H9 (cell line): ENCODE measurements around the gene JMJD7. TPM values are rescaled to one million over a fixed set of nuclear protein-coding genes. Genes with fewer than 3 reads are reported as not detected.
A peak's percentile ranks its signal among the peaks of the same experiment; 100 is the strongest.

Experiments
- DNase-seq: peaks from one replicate; pipeline ENCODE4 v3.0.0-alpha.2; 2017
- H2AFZ ChIP-seq: one replicate; pipeline ENCODE4 v1.6.1; 2013; ENCODE audit warnings: mild to moderate bottlenecking, low read length, control low read depth, moderate library complexity
- H2AK5ac ChIP-seq: 2 replicates; pipeline ENCODE4 v1.6.1; 2013; ENCODE audit warnings: low read length, control low read depth, mixed read lengths; ENCODE audit not compliant: insufficient read length
- H2BK120ac ChIP-seq: one replicate; pipeline ENCODE4 v1.6.1; 2013; ENCODE audit warnings: low read depth, mild to moderate bottlenecking, low read length, control low read depth, inconsistent platforms; ENCODE audit not compliant: poor library complexity, severe bottlenecking
- H2BK12ac ChIP-seq: 2 replicates; pipeline ENCODE4 v1.6.1; 2013; ENCODE audit warnings: low read length, control low read depth, mixed read lengths, low read depth; ENCODE audit not compliant: insufficient read length
- H2BK15ac ChIP-seq: 2 replicates; pipeline ENCODE4 v1.6.1; 2013; ENCODE audit warnings: low read depth, low read length, control low read depth
- H2BK20ac ChIP-seq: one replicate; pipeline ENCODE4 v1.6.1; 2013; ENCODE audit warnings: low read depth, mild to moderate bottlenecking, low read length, control low read depth, inconsistent platforms; ENCODE audit not compliant: poor library complexity, severe bottlenecking
- H2BK5ac ChIP-seq: 2 replicates; pipeline ENCODE4 v1.6.1; 2013; ENCODE audit warnings: low read length, control low read depth, mixed read lengths; ENCODE audit not compliant: insufficient read length
- H3K14ac ChIP-seq: 2 replicates; pipeline ENCODE4 v1.6.1; 2013; ENCODE audit warnings: low read length, control low read depth; ENCODE audit not compliant: insufficient read depth
- H3K18ac ChIP-seq: 2 replicates; pipeline ENCODE4 v1.6.1; 2013; ENCODE audit warnings: low read depth, mild to moderate bottlenecking, mixed read lengths, low read length, control low read depth; ENCODE audit not compliant: insufficient read length
- H3K23ac ChIP-seq: 2 replicates; pipeline ENCODE4 v1.6.1; 2013; ENCODE audit warnings: low read length, control low read depth, mixed read lengths, low read depth; ENCODE audit not compliant: insufficient read length
- H3K23me2 ChIP-seq: 2 replicates; pipeline ENCODE4 v1.6.1; 2013; ENCODE audit warnings: low read depth, mild to moderate bottlenecking, mixed read lengths, low read length, control low read depth; ENCODE audit not compliant: insufficient read length, poor library complexity, severe bottlenecking
- H3K27ac ChIP-seq: 2 replicates; pipeline ENCODE4 v1.5.1; 2013; ENCODE audit warnings: low read length, control low read depth, mixed read lengths, low read depth; ENCODE audit not compliant: insufficient read length
- H3K27me3 ChIP-seq: 2 replicates; pipeline ENCODE4 v1.6.1; 2013; ENCODE audit warnings: low read length, control low read depth, inconsistent platforms; ENCODE audit not compliant: insufficient read depth
- H3K4ac ChIP-seq: 2 replicates; pipeline ENCODE4 v1.6.1; 2013; ENCODE audit warnings: low read depth, mild to moderate bottlenecking, control low read depth, inconsistent platforms, low read length, moderate library complexity
- H3K4me1 ChIP-seq: 2 replicates; pipeline ENCODE4 v1.6.1; 2013; ENCODE audit warnings: low read length, control low read depth, inconsistent platforms; ENCODE audit not compliant: insufficient read depth
- H3K4me2 ChIP-seq: 2 replicates; pipeline ENCODE4 v1.6.1; 2013; ENCODE audit warnings: low read length, control low read depth, mixed read lengths; ENCODE audit not compliant: insufficient read length, insufficient read depth
- H3K56ac ChIP-seq: 2 replicates; pipeline ENCODE4 v1.6.1; 2013; ENCODE audit warnings: low read depth, mild to moderate bottlenecking, mixed read lengths, low read length, control low read depth; ENCODE audit not compliant: insufficient read length
- H3K79me1 ChIP-seq: 2 replicates; pipeline ENCODE4 v1.6.1; 2013; ENCODE audit warnings: low read depth, mild to moderate bottlenecking, moderate library complexity, low read length, control low read depth, inconsistent platforms; ENCODE audit not compliant: insufficient read depth, poor library complexity, severe bottlenecking
- H3K79me2 ChIP-seq: 2 replicates; pipeline ENCODE4 v1.6.1; 2013; ENCODE audit warnings: low read length, control low read depth, inconsistent platforms; ENCODE audit not compliant: insufficient read depth
- H3K9ac ChIP-seq: 2 replicates; pipeline ENCODE4 v1.6.1; 2013; ENCODE audit warnings: low read length, control low read depth, mixed read lengths; ENCODE audit not compliant: insufficient read length; ENCODE audit errors: extremely low read depth
- H3K9me3 ChIP-seq: one replicate; pipeline ENCODE4 v1.6.1; 2013; ENCODE audit warnings: low read depth, low read length, inconsistent platforms; ENCODE audit not compliant: control insufficient read depth
- H3T11ph ChIP-seq: one replicate; pipeline ENCODE4 v1.6.1; 2013; ENCODE audit warnings: mild to moderate bottlenecking, low read length, control low read depth, inconsistent platforms
- H4K20me1 ChIP-seq: one replicate; pipeline ENCODE4 v1.6.1; 2013; ENCODE audit not compliant: control insufficient read depth, insufficient read length, insufficient read depth
- H4K5ac ChIP-seq: 2 replicates; pipeline ENCODE4 v1.6.1; 2013; ENCODE audit warnings: low read depth, mild to moderate bottlenecking, mixed read lengths, low read length, control low read depth; ENCODE audit not compliant: insufficient read length
- H4K8ac ChIP-seq: replicated peaks from 2 replicates; pipeline ENCODE4 v1.6.1; 2013; ENCODE audit warnings: low read length, control low read depth, mixed read lengths, low read depth; ENCODE audit not compliant: insufficient read length
- H4K91ac ChIP-seq: 2 replicates; pipeline ENCODE4 v1.6.1; 2013; ENCODE audit warnings: low read depth, mild to moderate bottlenecking, moderate library complexity, mixed read lengths, low read length, control low read depth; ENCODE audit not compliant: insufficient read length
- H3K27ac Mint-ChIP-seq, 3 experiments: 2 replicates in 2 of 3; 3 replicates in 1 of 3; pipeline ENCODE4 v1.8.0; 2020 to 2021; ENCODE audit warnings: mixed read lengths in 3 of 3, mild to moderate bottlenecking in 1 of 3, moderate library complexity in 1 of 3
- H3K27me3 Mint-ChIP-seq: 2 replicates; pipeline ENCODE4 v1.8.0; 2021; ENCODE audit warnings: low read depth, mild to moderate bottlenecking, moderate library complexity, mixed read lengths
- H3K36me3 Mint-ChIP-seq, 3 experiments: 2 replicates in 2 of 3; 3 replicates in 1 of 3; pipeline ENCODE4 v1.8.0; 2020 to 2021; ENCODE audit warnings: low read depth in 3 of 3, mixed read lengths in 3 of 3; ENCODE audit not compliant: insufficient read depth in 1 of 3
- H3K4me1 Mint-ChIP-seq, 2 experiments: 2 replicates each; pipeline ENCODE4 v1.8.0; 2020; ENCODE audit warnings: mixed read lengths in 2 of 2
- H3K4me3 Mint-ChIP-seq, 2 experiments: 2 replicates in 1 of 2; 3 replicates in 1 of 2; pipeline ENCODE4 v1.8.0; 2020 to 2021; ENCODE audit warnings: mild to moderate bottlenecking in 2 of 2, mixed read lengths in 2 of 2, moderate library complexity in 1 of 2
- H3K9me3 Mint-ChIP-seq, 2 experiments: 2 replicates in 1 of 2; 3 replicates in 1 of 2; pipeline ENCODE4 v1.8.0; 2020; ENCODE audit warnings: mild to moderate bottlenecking in 2 of 2, mixed read lengths in 2 of 2, moderate library complexity in 1 of 2
- WGBS: extraction: QIAGEN DNeasy Blood & Tissue Kit; methylation state at CpG from one replicate; pipeline ENCODE4 v1.1.7; 2013; ENCODE audit warnings: missing lambda C conversion rate, low lambda C conversion rate, mixed read lengths; ENCODE audit not compliant: insufficient read length; ENCODE audit errors: extremely low coverage; 5-methylcytosine and 5-hydroxymethylcytosine counted together
- total RNA-seq: library from RNA; stranded (reverse); gene quantifications from 2 replicates; pipeline ENCODE4 v1.2.1, GENCODE V29; 2021
- TF ChIP-seq, protein P1 (sequence below): fragments of 200-600 bp; sonication (generic); conservative IDR thresholded peaks from 3 replicates; pipeline ENCODE4 v1.8.0; 2021; ENCODE audit warnings: antibody characterized with exemption, mild to moderate bottlenecking

Gene JMJD7
- total RNA-seq, 1 experiment from 2014 or later, result 13.3 TPM

DNA sequence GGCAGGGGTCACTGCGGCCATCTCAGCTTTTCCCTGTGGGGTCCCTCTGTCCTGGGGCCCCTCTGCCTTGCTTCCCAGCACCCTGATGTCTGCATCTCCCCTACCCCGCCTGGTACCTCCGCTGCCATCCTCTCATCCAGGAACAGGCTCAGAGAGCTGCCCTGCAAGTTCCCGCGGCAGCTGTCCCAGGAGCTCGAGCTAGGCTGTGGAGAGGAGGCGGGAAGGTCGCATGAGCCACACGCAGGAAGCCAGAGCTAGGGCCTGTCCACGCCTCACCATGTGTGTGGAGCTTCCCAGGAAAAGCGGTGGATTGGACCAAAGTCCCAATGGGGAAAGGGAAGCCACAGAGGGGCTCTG, 23.3 kb downstream of the JMJD7 start:
- Mint-ChIP-seq H3K4me1 (peaks cover 8 to 16% of the 10 kb centered on the region in 2 experiments), H3K27ac (peak overlapping the region in 2 of 3 experiments; percentile 49 to 74; a peak in 2 of 7 replicates), H3K9me3 (no peaks in the 10 kb centered on the region), H3K27me3 (peaks cover 3% of the 10 kb centered on the region), H3K4me3 (no peak overlapping the region), H3K36me3 (peaks cover 1 to 22% (median 19%) of the 10 kb centered on the region in 3 experiments; a peak in 6 of 7 replicates)
- H2BK15ac ChIP-seq, result no peak overlapping the region
- no peaks in the 10 kb centered on the region for H3K9me3 ChIP-seq
- H2BK20ac ChIP-seq, result no peak overlapping the region
- no peak overlapping the region for H3K14ac ChIP-seq
- no peak overlapping the region for H3K23ac ChIP-seq
- H3K23me2 ChIP-seq, result peaks cover 3% of the 10 kb centered on the region
- H3K27ac ChIP-seq, result no peak overlapping the region
- H3K4me1 ChIP-seq, result no peaks in the 10 kb centered on the region
- H3K79me2 ChIP-seq, result no peaks in the 10 kb centered on the region
- H3T11ph ChIP-seq, result no peak overlapping the region
- H3K9ac ChIP-seq, result no peak overlapping the region
- H4K91ac ChIP-seq, result no peak overlapping the region
- H3K4ac ChIP-seq, result no peak overlapping the region
- no peak overlapping the region for H2BK12ac ChIP-seq
- no peak overlapping the region for H3K4me2 ChIP-seq
- H2BK120ac ChIP-seq, result no peak overlapping the region
- no peaks in the 10 kb centered on the region for H3K79me1 ChIP-seq
- H4K8ac ChIP-seq, result no peak overlapping the region
- H2BK5ac ChIP-seq, result no peak overlapping the region
- H4K20me1 ChIP-seq, result no peaks in the 10 kb centered on the region
- H2AK5ac ChIP-seq, result no peak overlapping the region
- H3K27me3 ChIP-seq, result no peaks in the 10 kb centered on the region
- no peak overlapping the region for H3K56ac ChIP-seq
- H4K5ac ChIP-seq, result no peak overlapping the region
- no peak overlapping the region for H3K18ac ChIP-seq
- no CpG with 5 or more reads among the region's 11 CpGs for WGBS
- no peak overlapping the region for H2AFZ ChIP-seq
- TF ChIP-seq, protein P1, sequence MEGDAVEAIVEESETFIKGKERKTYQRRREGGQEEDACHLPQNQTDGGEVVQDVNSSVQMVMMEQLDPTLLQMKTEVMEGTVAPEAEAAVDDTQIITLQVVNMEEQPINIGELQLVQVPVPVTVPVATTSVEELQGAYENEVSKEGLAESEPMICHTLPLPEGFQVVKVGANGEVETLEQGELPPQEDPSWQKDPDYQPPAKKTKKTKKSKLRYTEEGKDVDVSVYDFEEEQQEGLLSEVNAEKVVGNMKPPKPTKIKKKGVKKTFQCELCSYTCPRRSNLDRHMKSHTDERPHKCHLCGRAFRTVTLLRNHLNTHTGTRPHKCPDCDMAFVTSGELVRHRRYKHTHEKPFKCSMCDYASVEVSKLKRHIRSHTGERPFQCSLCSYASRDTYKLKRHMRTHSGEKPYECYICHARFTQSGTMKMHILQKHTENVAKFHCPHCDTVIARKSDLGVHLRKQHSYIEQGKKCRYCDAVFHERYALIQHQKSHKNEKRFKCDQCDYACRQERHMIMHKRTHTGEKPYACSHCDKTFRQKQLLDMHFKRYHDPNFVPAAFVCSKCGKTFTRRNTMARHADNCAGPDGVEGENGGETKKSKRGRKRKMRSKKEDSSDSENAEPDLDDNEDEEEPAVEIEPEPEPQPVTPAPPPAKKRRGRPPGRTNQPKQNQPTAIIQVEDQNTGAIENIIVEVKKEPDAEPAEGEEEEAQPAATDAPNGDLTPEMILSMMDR, result no peak
- DNase-seq, result no peak
